HFFc6 (cell line): ENCODE results near the gene KANK3. TPM values are rescaled to one million over a fixed set of nuclear protein-coding genes. Genes with fewer than 3 reads are reported as not detected.
"Not testable (repeated sequence)": the region's sequence is repeated elsewhere in the genome, so short reads cannot be mapped to it uniquely, and the experiment has no call there.

ENCODE experiments used
- DNase-seq: peaks from one replicate; pipeline ENCODE4 v3.0.0-alpha.2; 2018
- H3K27ac Mint-ChIP-seq: 2 replicates; pipeline ENCODE4 v1.8.0; 2020; ENCODE audit warnings: mild to moderate bottlenecking, mixed read lengths
- H3K27me3 Mint-ChIP-seq: 2 replicates; pipeline ENCODE4 v1.8.0; 2021; ENCODE audit warnings: mild to moderate bottlenecking, moderate library complexity, mixed read lengths; ENCODE audit not compliant: insufficient read depth
- H3K36me3 Mint-ChIP-seq: 2 replicates; pipeline ENCODE4 v1.8.0; 2021; ENCODE audit warnings: low read depth, mixed read lengths
- H3K4me1 Mint-ChIP-seq: 2 replicates; pipeline ENCODE4 v1.8.0; 2020; ENCODE audit warnings: low read depth, mixed read lengths
- H3K4me3 Mint-ChIP-seq: 2 replicates; pipeline ENCODE4 v1.8.0; 2020; ENCODE audit warnings: mild to moderate bottlenecking, moderate library complexity, mixed read lengths
- H3K9me3 Mint-ChIP-seq: 2 replicates; pipeline ENCODE4 v1.8.0; 2020; ENCODE audit warnings: mild to moderate bottlenecking, mixed read lengths
- CTCF ChIP-seq: fragments of 200-600 bp; sonication (generic); IDR thresholded peaks from 2 replicates; pipeline ENCODE4 v1.5.0; 2021; ENCODE audit warnings: antibody characterized with exemption, mild to moderate bottlenecking
- total RNA-seq, 6 experiments: library from RNA; stranded (reverse); fragmentation: NEBNext Ultra II Directional; extraction: Animal tissue kit (Norgen Biotek cat#: 25700); gene quantifications; 2 replicates in 1 of 6; 3 replicates in 5 of 6; pipeline ENCODE4 v1.2.3, GENCODE V29; 2021

The KANK3 gene
- total RNA-seq, 6 experiments from 2014 or later: 0.26 to 0.30 TPM; not detected in 4

GRCh38 chr19:8352134-8352827 lies 9.2 kb upstream of the KANK3 start:
- peaks cover 5% of the 10 kb centered on the region for H3K27me3 Mint-ChIP-seq
- peak overlapping the region; percentile 54 for H3K4me3 Mint-ChIP-seq
- H3K9me3 Mint-ChIP-seq: peaks cover 5% of the 10 kb centered on the region
- no peak for TF ChIP-seq CTCF
- no peak for DNase-seq
- peaks cover 5% of the 10 kb centered on the region for H3K36me3 Mint-ChIP-seq
- H3K27ac Mint-ChIP-seq: no peak overlapping the region
- peaks cover 41% of the 10 kb centered on the region for H3K4me1 Mint-ChIP-seq

GRCh38 chr19:8349629-8350372 lies 6.7 kb upstream of the KANK3 start:
- not testable (repeated sequence) for H3K4me3 Mint-ChIP-seq, H3K27me3 Mint-ChIP-seq, H3K9me3 Mint-ChIP-seq, H3K27ac Mint-ChIP-seq, H3K36me3 Mint-ChIP-seq, DNase-seq
- peaks cover 23% of the 10 kb centered on the region for H3K4me1 Mint-ChIP-seq

- no peak for DNase-seq
- Mint-ChIP-seq H3K4me3 (no peak overlapping the region), H3K27ac (no peak overlapping the region), H3K4me1 (peaks cover 5% of the 10 kb centered on the region; the same call in 1 of the 2 replicates), H3K9me3 (no peaks in the 10 kb centered on the region), H3K27me3 (peaks cover 21% of the 10 kb centered on the region), H3K36me3 (no peaks in the 10 kb centered on the region)
- no peak for TF ChIP-seq CTCF
Measured at GRCh38 chr19:8343483-8343844, 402 bp upstream of the KANK3 start.

GRCh38 chr19:8342316-8342683 lies 762 bp downstream of the KANK3 start:
- no peak overlapping the region for H3K27ac Mint-ChIP-seq
- TF ChIP-seq CTCF: no peak
- no peaks in the 10 kb centered on the region for H3K36me3 Mint-ChIP-seq
- H3K9me3 Mint-ChIP-seq: no peaks in the 10 kb centered on the region
- H3K4me3 Mint-ChIP-seq: no peak overlapping the region
- peaks cover 27% of the 10 kb centered on the region for H3K27me3 Mint-ChIP-seq
- DNase-seq: no peak
- H3K4me1 Mint-ChIP-seq: no peaks in the 10 kb centered on the region

GRCh38 chr19:8341504-8341903 lies 1.6 kb downstream of the KANK3 start:
- H3K27me3 Mint-ChIP-seq: peaks cover 30% of the 10 kb centered on the region
- not testable (repeated sequence) for H3K4me1 Mint-ChIP-seq, H3K9me3 Mint-ChIP-seq, H3K36me3 Mint-ChIP-seq, H3K27ac Mint-ChIP-seq, H3K4me3 Mint-ChIP-seq, DNase-seq

- H3K27ac Mint-ChIP-seq: no peak overlapping the region
- TF ChIP-seq CTCF: peak; percentile 16; the same call in 1 of the 2 replicates
- DNase-seq: no peak
- H3K4me3 Mint-ChIP-seq: no peak overlapping the region
- H3K27me3 Mint-ChIP-seq: peaks cover 36% of the 10 kb centered on the region
- H3K9me3 Mint-ChIP-seq: no peaks in the 10 kb centered on the region
- H3K4me1 Mint-ChIP-seq: no peaks in the 10 kb centered on the region
- H3K36me3 Mint-ChIP-seq: no peaks in the 10 kb centered on the region
Measured at GRCh38 chr19:8340341-8341096, 2.5 kb downstream of the KANK3 start.
